HUES48 (cell line): ENCODE measurements around the gene PREX1.

ENCODE experiments used
- H3K27ac ChIP-seq: one replicate; pipeline ENCODE4 v1.7.0; 2013; ENCODE audit warnings: low read depth, low read length, inconsistent platforms
- H3K27me3 ChIP-seq: 2 replicates; pipeline ENCODE4 v1.6.1; 2013; ENCODE audit warnings: mild to moderate bottlenecking, low read length; ENCODE audit not compliant: control insufficient read depth, insufficient read depth
- H3K36me3 ChIP-seq: 2 replicates; pipeline ENCODE4 v1.6.1; 2013; ENCODE audit warnings: low read length; ENCODE audit not compliant: control insufficient read depth, insufficient read depth
- H3K4me1 ChIP-seq: 2 replicates; pipeline ENCODE4 v1.6.1; 2013; ENCODE audit warnings: mild to moderate bottlenecking, low read length; ENCODE audit not compliant: control insufficient read depth, insufficient read depth
- H3K4me3 ChIP-seq: 2 replicates; pipeline ENCODE4 v1.5.1; 2013; ENCODE audit warnings: mild to moderate bottlenecking, low read depth, low read length
- H3K9ac ChIP-seq: 2 replicates; pipeline ENCODE4 v1.6.1; 2013; ENCODE audit warnings: mild to moderate bottlenecking, low read depth, low read length, moderate library complexity
- H3K9me3 ChIP-seq: 2 replicates; pipeline ENCODE4 v1.6.1; 2013; ENCODE audit warnings: low read length; ENCODE audit not compliant: control insufficient read depth, insufficient read depth

The PREX1 gene

GRCh38 chr20:48649104-48649626 lies 178.6 kb downstream of the PREX1 start:
- Histone ChIP-seq H3K4me3 (no peak overlapping the region), H3K9ac (no peak overlapping the region), H3K36me3 (no peaks in the 10 kb centered on the region), H3K27ac (no peak overlapping the region), H3K27me3 (no peaks in the 10 kb centered on the region), H3K9me3 (no peaks in the 10 kb centered on the region), H3K4me1 (no peaks in the 10 kb centered on the region)

GRCh38 chr20:48648482-48649051 lies 179.2 kb downstream of the PREX1 start:
- no peaks in the 10 kb centered on the region for H3K9me3 ChIP-seq
- H3K9ac ChIP-seq, result no peak overlapping the region
- H3K27ac ChIP-seq, result no peak overlapping the region
- H3K4me1 ChIP-seq, result no peaks in the 10 kb centered on the region
- no peaks in the 10 kb centered on the region for H3K27me3 ChIP-seq
- H3K4me3 ChIP-seq, result no peak overlapping the region
- no peaks in the 10 kb centered on the region for H3K36me3 ChIP-seq

GRCh38 chr20:48647858-48648257 lies 179.9 kb downstream of the PREX1 start:
- Histone ChIP-seq H3K9me3 (no peaks in the 10 kb centered on the region), H3K9ac (no peak overlapping the region), H3K4me3 (no peak overlapping the region), H3K27me3 (no peaks in the 10 kb centered on the region), H3K36me3 (no peaks in the 10 kb centered on the region), H3K27ac (no peak overlapping the region), H3K4me1 (no peaks in the 10 kb centered on the region)

GRCh38 chr20:48645666-48646065 lies 182.1 kb downstream of the PREX1 start:
- H3K4me1 ChIP-seq, result no peaks in the 10 kb centered on the region
- no peaks in the 10 kb centered on the region for H3K9me3 ChIP-seq
- no peak overlapping the region for H3K27ac ChIP-seq
- no peak overlapping the region for H3K9ac ChIP-seq
- no peak overlapping the region for H3K4me3 ChIP-seq
- no peaks in the 10 kb centered on the region for H3K36me3 ChIP-seq
- H3K27me3 ChIP-seq, result no peaks in the 10 kb centered on the region

DNA sequence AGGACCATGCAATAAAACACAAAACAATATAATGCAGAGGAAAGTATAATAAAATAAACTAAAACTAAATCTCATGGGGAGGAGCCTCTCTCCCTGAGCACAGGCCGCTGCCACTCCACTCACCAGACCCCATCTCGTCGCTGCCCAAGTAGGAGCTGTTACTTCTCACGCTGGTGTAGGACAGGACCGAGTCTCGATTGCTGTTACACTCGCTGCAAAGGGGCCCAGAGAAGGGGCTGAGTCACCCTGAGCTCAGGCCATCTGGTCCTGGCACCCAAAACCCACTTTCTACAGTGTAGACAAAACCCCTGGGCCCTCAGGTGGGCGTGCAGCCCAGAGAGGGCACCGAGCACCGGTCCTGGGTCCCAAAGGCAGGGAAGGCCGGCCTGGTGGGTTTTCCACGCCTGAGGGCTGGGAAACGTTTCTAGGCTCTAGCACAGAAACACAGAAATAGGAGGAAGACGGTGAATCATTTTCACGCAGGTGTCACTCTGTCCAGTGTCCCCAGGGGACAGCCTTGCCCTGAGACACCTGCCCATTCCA lies 183.4 kb downstream of the PREX1 start:
- no peaks in the 10 kb centered on the region for H3K36me3 ChIP-seq
- no peaks in the 10 kb centered on the region for H3K27me3 ChIP-seq
- H3K9me3 ChIP-seq, result no peaks in the 10 kb centered on the region
- no peak overlapping the region for H3K4me3 ChIP-seq
- H3K27ac ChIP-seq, result no peak overlapping the region
- H3K4me1 ChIP-seq, result no peaks in the 10 kb centered on the region
- no peak overlapping the region for H3K9ac ChIP-seq

DNA sequence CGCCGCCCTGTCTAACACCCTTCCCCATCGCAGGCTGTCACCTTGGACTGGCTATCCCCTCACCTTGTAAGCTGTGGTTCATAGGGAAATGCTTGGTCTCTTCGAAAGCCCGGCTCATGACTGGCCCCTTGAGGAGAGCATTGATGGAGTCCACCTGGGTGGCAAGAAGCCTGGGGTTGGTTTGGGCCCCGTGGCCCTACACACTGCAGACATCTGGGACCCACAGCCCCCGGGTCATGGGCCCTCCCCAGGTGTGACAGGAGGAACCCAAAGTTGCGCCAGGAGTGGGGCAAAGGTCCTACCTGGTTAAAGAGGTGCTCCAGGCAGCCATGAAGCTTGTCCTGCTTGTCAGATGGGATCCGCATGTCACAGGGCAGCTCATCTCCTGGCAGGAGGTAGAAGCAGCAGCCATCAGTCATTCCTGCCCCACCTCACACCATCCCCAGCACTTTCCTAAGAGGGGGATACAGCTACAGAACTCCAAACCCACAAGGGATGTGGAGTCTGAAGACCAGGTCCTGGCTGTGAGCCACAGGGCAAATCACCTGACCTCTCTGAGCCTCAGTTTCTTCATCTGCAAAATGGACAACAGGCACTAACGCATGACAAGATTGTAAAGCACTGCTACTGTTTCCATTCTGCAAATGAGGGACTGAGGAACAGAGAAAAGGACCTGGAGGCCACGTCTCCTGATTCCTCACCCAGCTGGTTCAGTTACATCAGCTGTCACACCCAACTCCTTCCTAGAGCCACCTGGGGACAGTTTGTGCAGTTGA lies 185.5 kb downstream of the PREX1 start:
- Histone ChIP-seq H3K9me3 (no peaks in the 10 kb centered on the region), H3K4me1 (no peaks in the 10 kb centered on the region), H3K27me3 (no peaks in the 10 kb centered on the region), H3K27ac (no peak overlapping the region), H3K36me3 (no peaks in the 10 kb centered on the region), H3K9ac (no peak overlapping the region), H3K4me3 (no peak overlapping the region)

DNA sequence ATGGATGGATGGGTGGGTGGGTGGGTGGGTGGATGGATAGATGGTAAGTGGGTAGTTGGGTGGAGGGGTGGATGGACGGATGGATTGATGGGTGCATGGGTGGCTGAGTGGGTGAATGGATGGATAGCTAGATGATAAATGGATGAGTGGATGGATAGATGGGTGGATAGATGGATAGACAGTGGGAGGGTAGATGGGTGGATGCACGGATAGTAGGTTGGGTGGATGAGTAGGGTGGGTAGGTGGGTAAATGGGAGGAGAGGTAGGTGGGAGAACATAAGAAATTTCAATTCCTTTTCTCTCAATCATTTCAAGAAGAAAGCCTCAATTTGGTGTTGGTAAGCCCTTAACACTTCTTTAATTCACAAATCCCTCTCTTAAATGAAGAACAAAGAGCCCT lies 186.9 kb downstream of the PREX1 start:
- no peaks in the 10 kb centered on the region for H3K4me1 ChIP-seq
- H3K27me3 ChIP-seq, result no peaks in the 10 kb centered on the region
- no peaks in the 10 kb centered on the region for H3K9me3 ChIP-seq
- H3K4me3 ChIP-seq, result no peak overlapping the region
- H3K9ac ChIP-seq, result no peak overlapping the region
- no peak overlapping the region for H3K27ac ChIP-seq
- no peaks in the 10 kb centered on the region for H3K36me3 ChIP-seq

DNA sequence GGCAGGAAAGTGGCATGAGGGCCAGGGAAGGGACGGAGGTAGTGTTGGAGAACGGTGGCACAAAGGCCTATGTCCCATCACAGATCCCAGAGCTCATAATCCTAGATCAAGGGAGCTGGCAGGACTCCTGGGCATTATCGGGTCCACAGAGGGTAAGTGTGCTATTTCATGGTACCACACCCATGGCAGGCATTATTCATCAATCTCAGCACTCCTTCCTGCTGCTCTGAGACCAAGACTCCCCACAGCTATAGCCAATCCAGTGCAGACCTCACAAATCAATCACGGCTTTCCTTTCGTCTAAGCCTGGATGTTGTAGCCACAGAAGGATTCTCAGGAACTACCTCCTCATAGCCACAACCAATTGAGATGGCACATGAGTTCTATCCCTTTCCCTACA lies 187.9 kb downstream of the PREX1 start:
- Histone ChIP-seq H3K4me3 (no peak overlapping the region), H3K27me3 (no peaks in the 10 kb centered on the region), H3K4me1 (no peaks in the 10 kb centered on the region), H3K9me3 (no peaks in the 10 kb centered on the region), H3K9ac (no peak overlapping the region), H3K27ac (no peak overlapping the region), H3K36me3 (no peaks in the 10 kb centered on the region)

GRCh38 chr20:48638546-48638945 lies 189.3 kb downstream of the PREX1 start:
- Histone ChIP-seq H3K36me3 (no peaks in the 10 kb centered on the region), H3K27ac (no peak overlapping the region), H3K9me3 (no peaks in the 10 kb centered on the region), H3K4me1 (no peaks in the 10 kb centered on the region), H3K4me3 (no peak overlapping the region), H3K9ac (no peak overlapping the region), H3K27me3 (no peaks in the 10 kb centered on the region)

GRCh38 chr20:48637461-48637860 lies 190.3 kb downstream of the PREX1 start:
- no peaks in the 10 kb centered on the region for H3K27me3 ChIP-seq
- no peak overlapping the region for H3K4me3 ChIP-seq
- no peaks in the 10 kb centered on the region for H3K36me3 ChIP-seq
- no peaks in the 10 kb centered on the region for H3K9me3 ChIP-seq
- H3K27ac ChIP-seq, result no peak overlapping the region
- H3K9ac ChIP-seq, result no peak overlapping the region
- no peaks in the 10 kb centered on the region for H3K4me1 ChIP-seq

GRCh38 chr20:48636301-48636700 lies 191.5 kb downstream of the PREX1 start:
- Histone ChIP-seq H3K4me3 (no peak overlapping the region), H3K36me3 (no peaks in the 10 kb centered on the region), H3K4me1 (no peaks in the 10 kb centered on the region), H3K27ac (no peak overlapping the region), H3K9me3 (no peaks in the 10 kb centered on the region), H3K9ac (no peak overlapping the region), H3K27me3 (no peaks in the 10 kb centered on the region)
